Ishikawa (cell line): ENCODE results near the gene SDHB.

Experiments
- RAD21 ChIP-seq: IDR thresholded peaks from 2 replicates; pipeline ENCODE4 v1.6.1; 2012; ENCODE audit warnings: low read depth
- REST ChIP-seq: IDR thresholded peaks from 2 replicates; pipeline ENCODE4 v1.6.1; 2012; ENCODE audit warnings: low read depth, mild to moderate bottlenecking
- TCF12 ChIP-seq: IDR thresholded peaks from 2 replicates; pipeline ENCODE4 v1.6.1; 2012; ENCODE audit warnings: low read depth
- USF1 ChIP-seq: IDR thresholded peaks from 2 replicates; pipeline ENCODE4 v1.6.1; 2012

GRCh38 chr1:17089506-17089905 is 35.7 kb upstream of the SDHB start:
- TF ChIP-seq RAD21 (no peak), REST (no peak), USF1 (no peak), TCF12 (no peak)
